ENCODE measurements around the gene BAG3.

The BAG3 gene

GRCh38 chr10:119667562-119668328 is 16.6 kb downstream of the BAG3 start:
- Mint-ChIP-seq H3K27ac (peak overlapping the region; percentile 71), H3K36me3 (ENCODE audit: low read depth) (peaks cover 37% of the 10 kb centered on the region), H3K27me3 (no peaks in the 10 kb centered on the region), H3K4me3 (no peak overlapping the region), H3K9me3 (no peaks in the 10 kb centered on the region), H3K4me1 (ENCODE audit: low read depth) (peaks cover 49% of the 10 kb centered on the region)
- DNase-seq = no peak

- H3K4me3 Mint-ChIP-seq = no peak overlapping the region
- no peaks in the 10 kb centered on the region for H3K9me3 Mint-ChIP-seq
- H3K36me3 Mint-ChIP-seq (ENCODE audit: low read depth) = peaks cover 44% of the 10 kb centered on the region
- H3K27ac Mint-ChIP-seq = no peak overlapping the region
- H3K27me3 Mint-ChIP-seq = no peaks in the 10 kb centered on the region
- H3K4me1 Mint-ChIP-seq (ENCODE audit: low read depth) = peaks cover 42% of the 10 kb centered on the region
- DNase-seq = no peak
These were observed 17.3 kb downstream of the BAG3 start for GRCh38 chr10:119668461-119668860.

DNA sequence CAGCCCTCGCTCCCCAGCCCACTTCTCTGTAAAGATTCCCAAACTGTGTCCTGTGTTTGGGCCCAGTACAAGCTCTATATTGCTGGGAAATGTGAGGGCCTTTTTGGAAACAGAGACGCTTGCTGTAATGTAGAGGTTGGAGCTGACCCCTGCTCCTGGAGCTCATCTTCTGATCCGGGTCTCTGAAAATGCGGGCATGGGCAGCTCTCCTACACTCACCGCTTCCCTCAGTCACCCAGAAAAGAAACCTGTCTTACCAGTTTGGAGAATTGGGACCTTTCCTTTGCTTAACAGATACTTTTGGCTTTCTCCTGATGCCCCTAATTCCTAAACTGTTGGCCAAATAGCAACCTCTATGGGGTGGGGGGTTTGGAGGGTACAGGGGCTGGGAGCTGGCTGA is 18.2 kb downstream of the BAG3 start:
- H3K4me3 Mint-ChIP-seq = no peak overlapping the region
- peaks cover 34% of the 10 kb centered on the region for H3K4me1 Mint-ChIP-seq (ENCODE audit: low read depth)
- DNase-seq = no peak
- no peaks in the 10 kb centered on the region for H3K9me3 Mint-ChIP-seq
- no peaks in the 10 kb centered on the region for H3K27me3 Mint-ChIP-seq
- H3K27ac Mint-ChIP-seq = no peak overlapping the region
- peaks cover 53% of the 10 kb centered on the region for H3K36me3 Mint-ChIP-seq (ENCODE audit: low read depth)

GRCh38 chr10:119669975-119670640 is 18.9 kb downstream of the BAG3 start:
- Mint-ChIP-seq H3K9me3 (no peaks in the 10 kb centered on the region), H3K27ac (no peak overlapping the region), H3K36me3 (ENCODE audit: low read depth) (peaks cover 56% of the 10 kb centered on the region), H3K4me1 (ENCODE audit: low read depth) (peaks cover 29% of the 10 kb centered on the region), H3K27me3 (no peaks in the 10 kb centered on the region), H3K4me3 (no peak overlapping the region)
- DNase-seq = no peak

- Mint-ChIP-seq H3K9me3 (no peaks in the 10 kb centered on the region), H3K4me1 (ENCODE audit: low read depth) (peaks cover 26% of the 10 kb centered on the region), H3K36me3 (ENCODE audit: low read depth) (peaks cover 59% of the 10 kb centered on the region), H3K4me3 (no peak overlapping the region), H3K27ac (no peak overlapping the region), H3K27me3 (no peaks in the 10 kb centered on the region)
- no peak for DNase-seq
These were observed 19.5 kb downstream of the BAG3 start for GRCh38 chr10:119670717-119671116.

- Mint-ChIP-seq H3K9me3 (no peaks in the 10 kb centered on the region), H3K27ac (no peak overlapping the region), H3K27me3 (no peaks in the 10 kb centered on the region), H3K4me1 (ENCODE audit: low read depth) (peaks cover 20% of the 10 kb centered on the region), H3K4me3 (no peak overlapping the region), H3K36me3 (ENCODE audit: low read depth) (peaks cover 59% of the 10 kb centered on the region)
- no peak for DNase-seq
These were observed 20.2 kb downstream of the BAG3 start for GRCh38 chr10:119671381-119671780.

DNA sequence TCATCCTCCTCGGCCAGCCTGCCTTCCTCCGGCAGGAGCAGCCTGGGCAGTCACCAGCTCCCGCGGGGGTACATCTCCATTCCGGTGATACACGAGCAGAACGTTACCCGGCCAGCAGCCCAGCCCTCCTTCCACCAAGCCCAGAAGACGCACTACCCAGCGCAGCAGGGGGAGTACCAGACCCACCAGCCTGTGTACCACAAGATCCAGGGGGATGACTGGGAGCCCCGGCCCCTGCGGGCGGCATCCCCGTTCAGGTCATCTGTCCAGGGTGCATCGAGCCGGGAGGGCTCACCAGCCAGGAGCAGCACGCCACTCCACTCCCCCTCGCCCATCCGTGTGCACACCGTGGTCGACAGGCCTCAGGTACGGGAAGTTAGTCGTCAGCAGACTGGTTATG is 21.1 kb downstream of the BAG3 start:
- H3K4me1 Mint-ChIP-seq (ENCODE audit: low read depth) = peaks cover 11% of the 10 kb centered on the region
- no peak for DNase-seq
- peaks cover 68% of the 10 kb centered on the region for H3K36me3 Mint-ChIP-seq (ENCODE audit: low read depth)
- no peak overlapping the region for H3K4me3 Mint-ChIP-seq
- no peaks in the 10 kb centered on the region for H3K27me3 Mint-ChIP-seq
- H3K27ac Mint-ChIP-seq = no peak overlapping the region
- H3K9me3 Mint-ChIP-seq = no peaks in the 10 kb centered on the region

- H3K4me1 Mint-ChIP-seq (ENCODE audit: low read depth) = peaks cover 10% of the 10 kb centered on the region
- H3K27me3 Mint-ChIP-seq = no peaks in the 10 kb centered on the region
- DNase-seq = no peak
- peaks cover 76% of the 10 kb centered on the region for H3K36me3 Mint-ChIP-seq (ENCODE audit: low read depth)
- no peaks in the 10 kb centered on the region for H3K9me3 Mint-ChIP-seq
- no peak overlapping the region for H3K4me3 Mint-ChIP-seq
- peak overlapping the region; percentile 42 for H3K27ac Mint-ChIP-seq
These were observed 22.1 kb downstream of the BAG3 start for GRCh38 chr10:119673271-119673670.

- DNase-seq = no peak
- H3K36me3 Mint-ChIP-seq (ENCODE audit: low read depth) = peaks cover 67% of the 10 kb centered on the region
- peaks cover 11% of the 10 kb centered on the region for H3K4me1 Mint-ChIP-seq (ENCODE audit: low read depth)
- H3K27me3 Mint-ChIP-seq = no peaks in the 10 kb centered on the region
- H3K27ac Mint-ChIP-seq = no peak overlapping the region
- H3K9me3 Mint-ChIP-seq = no peaks in the 10 kb centered on the region
- H3K4me3 Mint-ChIP-seq = no peak overlapping the region
These were observed 24.4 kb downstream of the BAG3 start for GRCh38 chr10:119675483-119676170.

- DNase-seq = no peak
- Mint-ChIP-seq H3K36me3 (ENCODE audit: low read depth) (peaks cover 53% of the 10 kb centered on the region), H3K27ac (no peak overlapping the region), H3K4me1 (ENCODE audit: low read depth) (peaks cover 26% of the 10 kb centered on the region), H3K4me3 (no peak overlapping the region), H3K27me3 (no peaks in the 10 kb centered on the region), H3K9me3 (no peaks in the 10 kb centered on the region)
These were observed 25.9 kb downstream of the BAG3 start for GRCh38 chr10:119677126-119677525.

GRCh38 chr10:119677904-119678755 is 26.9 kb downstream of the BAG3 start:
- no peaks in the 10 kb centered on the region for H3K9me3 Mint-ChIP-seq
- H3K27ac Mint-ChIP-seq = no peak overlapping the region
- H3K27me3 Mint-ChIP-seq = no peaks in the 10 kb centered on the region

DNA sequence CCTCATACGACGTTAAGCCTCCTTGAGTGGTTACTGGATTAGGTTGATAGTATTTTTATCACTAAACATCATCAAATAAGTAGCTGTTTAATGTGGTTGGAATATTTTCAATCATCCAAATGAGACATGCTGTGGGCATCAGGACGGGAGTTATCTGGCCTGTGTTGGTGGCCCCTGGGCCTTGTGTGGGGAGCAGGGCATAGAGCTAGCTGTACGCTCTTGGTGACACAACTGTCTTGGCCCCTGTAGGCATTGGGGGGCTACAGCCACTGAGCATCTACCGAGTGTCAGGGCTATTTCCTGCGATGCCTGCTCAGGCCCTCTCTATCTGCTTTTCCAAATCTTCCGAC is 28.3 kb downstream of the BAG3 start:
- Mint-ChIP-seq H3K4me3 (no peak overlapping the region), H3K27me3 (no peaks in the 10 kb centered on the region), H3K27ac (no peak overlapping the region), H3K9me3 (no peaks in the 10 kb centered on the region), H3K36me3 (ENCODE audit: low read depth) (peaks cover 30% of the 10 kb centered on the region), H3K4me1 (ENCODE audit: low read depth) (peaks cover 31% of the 10 kb centered on the region)
- DNase-seq = no peak

More at GRCh38 chr10:119677904-119678755, 26.9 kb downstream of the BAG3 start:
- Mint-ChIP-seq H3K4me1 (ENCODE audit: low read depth) (peaks cover 31% of the 10 kb centered on the region), H3K36me3 (ENCODE audit: low read depth) (peaks cover 43% of the 10 kb centered on the region), H3K4me3 (no peak overlapping the region)
- DNase-seq = no peak

GRCh38 chr10:119680050-119680449 is 28.9 kb downstream of the BAG3 start:
- Mint-ChIP-seq H3K27ac (no peak overlapping the region), H3K27me3 (no peaks in the 10 kb centered on the region), H3K9me3 (no peaks in the 10 kb centered on the region), H3K4me1 (ENCODE audit: low read depth) (peaks cover 31% of the 10 kb centered on the region), H3K4me3 (no peak overlapping the region), H3K36me3 (ENCODE audit: low read depth) (peaks cover 29% of the 10 kb centered on the region)
- DNase-seq = no peak

DNA sequence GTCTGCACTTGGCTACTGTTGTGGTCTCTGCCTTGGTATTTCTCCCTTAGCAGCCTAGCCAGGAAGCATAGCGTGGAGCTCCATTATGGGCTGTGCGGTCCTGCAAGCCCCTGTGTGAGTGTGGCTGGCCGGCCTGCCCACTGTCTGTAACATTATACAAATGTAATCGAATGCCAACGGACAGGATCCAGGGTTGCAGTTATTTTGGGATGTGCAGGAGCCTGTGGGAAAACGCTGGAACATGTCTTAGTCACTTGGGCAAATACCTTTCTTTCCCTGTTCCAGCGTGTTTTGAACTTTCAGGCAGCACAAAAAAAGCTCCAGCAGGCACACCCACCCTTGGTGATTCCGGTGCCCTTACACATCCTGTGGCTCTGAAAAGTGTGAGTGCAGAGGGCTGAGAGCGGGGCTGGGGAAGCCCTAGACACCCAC is 29.5 kb downstream of the BAG3 start:
- H3K27me3 Mint-ChIP-seq = no peaks in the 10 kb centered on the region
- H3K9me3 Mint-ChIP-seq = no peaks in the 10 kb centered on the region
- H3K4me1 Mint-ChIP-seq (ENCODE audit: low read depth) = peaks cover 31% of the 10 kb centered on the region
- no peak overlapping the region for H3K27ac Mint-ChIP-seq
- H3K36me3 Mint-ChIP-seq (ENCODE audit: low read depth) = peaks cover 25% of the 10 kb centered on the region
- DNase-seq = no peak
- no peak overlapping the region for H3K4me3 Mint-ChIP-seq
